HG03571 (cell line): ENCODE data around the gene C1QB.
"Not testable (repeated sequence)": the region's sequence is repeated elsewhere in the genome, so short reads cannot be mapped to it uniquely, and the experiment has no call there.

Experiments
- ATAC-seq: cut with Tn5 transposase; IDR thresholded peaks from one replicate; pipeline ENCODE4 v1.9.1; 2021; ENCODE audit not compliant: unreplicated experiment

Gene C1QB

GRCh38 chr1:22662318-22662717 is 9.3 kb downstream of the C1QB start:
- no peak for ATAC-seq

- ATAC-seq = no peak
These were observed 10.0 kb downstream of the C1QB start for GRCh38 chr1:22662986-22663408.

- ATAC-seq = no peak
These were observed 12.7 kb downstream of the C1QB start for GRCh38 chr1:22665752-22666151.

GRCh38 chr1:22666412-22666811 is 13.4 kb downstream of the C1QB start:
- ATAC-seq = no peak

DNA sequence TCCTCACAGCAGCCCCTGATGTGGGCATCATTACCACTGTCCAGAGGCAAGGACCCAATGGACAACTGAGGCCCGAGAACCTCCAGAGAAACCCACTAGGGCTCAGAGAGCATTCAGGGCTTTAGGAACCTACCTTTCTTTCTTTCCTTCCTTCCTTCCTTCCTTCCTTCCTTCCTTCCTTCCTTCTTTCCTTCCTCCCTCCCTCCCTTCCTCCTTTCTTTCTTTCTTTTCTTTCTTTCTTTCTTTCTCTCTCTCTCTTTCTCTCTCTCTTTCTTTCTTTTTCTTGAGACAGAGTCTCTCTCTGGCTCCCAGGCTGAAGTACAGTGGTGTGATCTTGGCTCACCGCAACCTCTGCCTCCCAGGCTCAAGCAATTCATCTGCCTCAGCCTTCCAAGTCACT is 15.8 kb downstream of the C1QB start:
- ATAC-seq = not testable (repeated sequence)

GRCh38 chr1:22670352-22670975 is 17.4 kb downstream of the C1QB start:
- ATAC-seq = no peak

- no peak for ATAC-seq
These were observed 19.0 kb downstream of the C1QB start for GRCh38 chr1:22671999-22672398.

GRCh38 chr1:22673486-22674409 is 20.7 kb downstream of the C1QB start:
- no peak for ATAC-seq

GRCh38 chr1:22674410-22674749 is 21.3 kb downstream of the C1QB start:
- no peak for ATAC-seq

DNA sequence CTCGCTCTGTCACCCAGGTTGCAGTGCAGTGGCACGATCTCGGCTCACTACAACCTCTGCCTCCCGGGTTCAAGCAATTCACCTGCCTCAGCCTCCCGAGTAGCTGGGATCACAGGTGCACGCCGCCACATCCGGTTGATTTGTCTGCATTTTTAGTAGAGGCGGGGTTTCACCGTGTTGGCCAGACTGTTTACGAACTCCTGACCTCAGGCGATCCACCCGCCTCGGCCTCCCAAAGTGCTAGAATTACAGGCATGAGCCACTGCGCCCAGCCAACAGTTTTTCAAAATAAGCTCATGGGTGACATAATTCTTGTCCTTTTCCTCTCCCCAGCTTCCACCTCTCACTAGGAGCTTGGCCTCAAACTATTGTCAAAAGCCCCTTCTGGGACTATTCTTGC is 23.1 kb downstream of the C1QB start:
- ATAC-seq = not testable (repeated sequence)

- ATAC-seq = no peak
These were observed 24.0 kb downstream of the C1QB start for GRCh38 chr1:22676916-22677583.

DNA sequence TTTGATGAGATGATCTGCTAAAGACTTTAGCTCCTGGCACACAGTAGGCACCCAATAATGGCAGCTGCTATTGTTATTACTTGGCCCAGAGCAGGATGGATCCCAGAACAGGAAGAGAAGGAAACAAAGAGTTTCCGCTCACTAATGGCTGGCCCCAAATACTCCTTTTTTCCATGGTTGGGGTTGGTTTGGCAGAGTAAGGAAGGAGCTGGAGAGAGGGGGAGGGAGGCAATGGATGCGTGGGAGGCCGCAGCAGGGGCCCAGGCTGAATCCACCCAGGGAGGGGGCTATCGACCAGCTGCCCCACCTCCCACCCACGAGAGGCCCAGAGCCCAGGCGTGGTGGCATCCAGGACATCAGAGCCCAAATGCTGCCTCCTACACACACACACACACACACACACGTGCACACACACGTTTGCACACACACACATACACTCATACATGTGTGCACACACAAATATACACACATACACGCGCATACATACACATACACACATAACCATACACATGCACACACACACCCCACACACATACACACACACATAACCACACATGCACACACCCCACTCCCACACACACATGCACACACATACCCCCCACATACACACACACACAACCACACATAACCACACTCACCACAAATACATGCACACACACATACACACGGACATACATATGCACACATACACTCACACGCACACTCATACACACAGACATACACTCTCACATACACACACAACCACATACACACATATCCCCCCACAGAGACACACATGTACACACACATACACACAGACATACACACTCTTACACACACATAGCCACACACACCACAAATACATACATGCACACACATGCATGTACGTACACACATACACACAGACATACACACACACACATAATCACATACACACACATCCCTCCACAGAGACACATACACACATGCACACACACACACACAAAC is 25.2 kb downstream of the C1QB start:
- no peak for ATAC-seq

DNA sequence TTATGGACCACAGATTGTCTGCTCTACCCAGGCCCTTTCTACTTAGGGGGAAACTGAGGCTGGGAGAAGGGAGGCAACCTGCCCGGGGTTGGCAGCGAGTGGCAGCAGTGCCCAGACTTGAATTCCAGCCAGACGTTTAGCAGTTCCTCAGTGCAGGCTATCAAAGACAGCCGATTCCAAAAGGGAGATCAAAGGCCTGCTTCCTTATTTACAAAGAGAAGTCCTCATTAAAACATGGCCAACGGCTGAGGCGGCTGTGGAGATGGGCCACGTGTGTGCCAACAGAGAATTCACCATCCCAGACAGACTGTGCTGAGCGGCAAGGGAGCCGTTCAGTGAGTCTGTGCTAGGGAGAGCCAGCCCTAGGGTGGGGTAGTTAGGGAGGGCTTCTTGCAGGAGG is 27.7 kb downstream of the C1QB start:
- ATAC-seq = no peak

DNA sequence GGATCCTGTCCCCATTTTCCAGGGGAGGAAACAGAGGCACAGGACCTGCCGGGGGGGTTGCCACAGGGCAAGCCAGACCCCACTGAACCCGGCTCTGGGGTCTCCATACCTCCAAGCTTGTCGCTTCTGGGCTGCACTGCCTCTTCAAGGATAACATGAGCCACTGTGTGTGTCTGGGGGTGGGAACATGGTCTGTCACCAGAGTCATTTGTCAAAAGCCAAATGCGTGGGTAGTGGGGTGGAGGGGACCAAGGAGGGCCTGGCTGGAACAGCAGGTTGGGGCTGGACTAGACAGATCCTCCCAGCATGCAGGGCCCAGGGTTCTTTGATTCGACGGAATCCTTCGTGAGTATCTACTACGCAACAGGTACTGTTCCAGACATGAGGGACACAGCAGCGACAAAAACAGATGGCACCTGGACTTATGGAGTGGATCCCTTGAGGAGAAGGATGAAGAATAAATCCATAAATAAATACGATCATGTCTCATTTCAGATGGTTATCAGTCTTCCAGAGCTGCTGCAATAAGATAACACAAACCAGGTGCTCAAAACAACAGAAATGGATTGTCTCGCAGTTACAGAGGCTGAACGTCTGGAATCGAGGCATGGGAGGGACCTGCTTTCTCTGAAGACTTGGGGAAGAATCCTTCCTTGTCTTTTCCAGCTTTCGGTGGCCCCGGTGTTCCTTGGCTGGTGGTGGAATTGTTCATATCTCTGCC is 28.7 kb downstream of the C1QB start:
- no peak for ATAC-seq

DNA sequence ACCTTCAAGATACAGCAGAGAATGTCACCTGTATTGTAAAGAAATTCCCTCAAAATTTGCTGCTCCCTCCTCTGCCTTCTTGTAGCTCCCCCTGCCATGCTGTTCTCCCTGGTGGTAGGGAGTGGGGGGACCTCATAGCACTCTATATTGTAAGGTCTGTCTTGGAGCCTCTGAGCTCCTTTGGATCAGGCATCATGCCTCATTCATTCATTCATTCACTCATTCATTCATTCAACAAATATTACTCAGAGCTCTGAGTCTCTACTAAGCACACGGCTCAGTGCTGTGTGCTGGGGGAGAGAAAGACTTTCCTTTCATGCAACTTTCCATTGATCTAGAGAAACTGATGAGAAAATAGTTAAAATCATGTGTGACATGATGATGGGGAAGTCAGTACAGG is 30.5 kb downstream of the C1QB start:
- no peak for ATAC-seq

DNA sequence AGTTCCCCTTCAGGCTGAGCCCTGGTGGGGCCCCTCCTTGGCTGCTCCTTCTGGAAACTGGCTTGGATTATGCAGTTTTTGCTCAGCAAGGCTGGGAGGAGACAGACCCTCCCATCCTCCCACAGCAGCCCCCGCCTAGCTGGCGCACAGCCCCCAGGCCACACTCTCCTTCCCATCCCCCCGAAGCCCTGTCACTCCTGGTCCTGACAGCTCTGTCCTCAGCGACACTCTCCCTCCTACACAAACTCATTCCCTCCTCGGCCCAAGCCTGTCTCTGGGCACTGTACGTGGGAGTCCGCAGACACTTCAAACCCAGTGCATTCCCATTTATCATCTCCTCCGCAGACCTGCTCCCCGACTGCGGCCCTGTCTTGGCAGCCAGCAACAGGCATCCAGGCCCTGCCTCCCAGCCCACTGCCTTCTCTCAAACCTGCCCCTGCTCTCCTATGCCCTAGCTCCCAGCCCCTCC is 32.6 kb downstream of the C1QB start:
- ATAC-seq = no peak

GRCh38 chr1:22687191-22687590 is 34.2 kb downstream of the C1QB start:
- no peak for ATAC-seq

- ATAC-seq = no peak
These were observed 35.4 kb downstream of the C1QB start for GRCh38 chr1:22688466-22688865.

DNA sequence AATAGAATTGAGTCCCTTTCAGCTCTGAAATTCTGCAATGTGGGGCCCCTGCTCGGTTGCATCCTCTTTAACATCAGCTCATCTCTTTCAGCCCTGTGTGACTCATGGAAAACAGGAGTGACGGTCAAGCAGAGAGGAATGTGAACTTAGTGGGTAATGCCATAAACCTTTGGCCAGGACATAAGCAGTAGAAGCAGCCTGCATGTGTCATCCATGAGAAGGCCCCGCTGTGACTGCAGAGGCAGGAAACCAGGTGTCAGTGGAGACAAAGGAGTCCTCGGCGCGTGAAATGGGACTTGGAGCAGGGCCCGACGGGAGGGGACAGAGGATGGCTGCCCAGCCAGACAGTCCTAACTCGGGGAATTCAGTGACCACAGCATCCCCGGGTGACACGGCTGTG is 36.5 kb downstream of the C1QB start:
- ATAC-seq = no peak
